ENCODE results near the gene NLRP5. TPM values are rescaled to one million over a fixed set of nuclear protein-coding genes. Genes with fewer than 3 reads are reported as not detected.

Gene NLRP5
- polyA plus RNA-seq, 1 of the 3 experiments (the other 2 are of a cell fraction) = not detected

DNA sequence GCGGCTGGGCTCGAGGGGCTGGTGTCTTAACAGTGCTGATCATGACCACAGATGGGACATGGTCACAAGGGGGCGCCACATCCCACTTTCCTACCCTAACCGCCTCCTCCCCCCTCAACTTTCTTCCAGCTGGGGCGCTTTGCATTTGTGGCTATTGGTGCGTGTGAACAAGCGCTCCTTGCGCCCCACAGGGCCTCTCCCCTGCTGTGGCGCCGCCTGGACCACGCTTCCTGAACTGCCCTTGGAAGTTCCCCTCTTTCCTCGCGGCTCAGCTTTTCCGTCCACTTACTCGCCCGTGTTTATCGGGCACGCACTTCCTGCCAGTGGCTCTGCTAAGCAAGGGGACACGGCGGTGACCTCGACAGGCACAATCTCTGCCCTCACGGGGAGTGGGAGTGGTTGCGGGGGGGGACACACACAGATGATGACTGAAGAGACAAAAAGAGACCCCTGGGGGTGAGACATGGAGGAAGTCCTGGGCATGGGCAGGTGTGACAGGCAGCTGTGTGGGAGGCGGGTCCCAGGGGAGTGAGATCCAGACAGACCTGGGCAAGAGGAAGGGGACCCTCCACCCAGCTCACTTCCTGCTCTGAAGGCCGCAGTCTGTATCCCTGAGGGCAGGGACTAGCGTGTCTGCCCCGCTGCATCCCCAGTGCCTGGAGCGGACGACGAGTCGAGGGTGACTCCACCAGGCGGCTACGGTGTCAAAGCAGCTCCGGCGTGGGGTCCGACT, 94.3 kb downstream of the NLRP5 start:
- Histone ChIP-seq H3K27me3 (ENCODE audit: insufficient read depth) (no peaks in the 10 kb centered on the region), H3K36me3 (replicated peaks in 1 of 2; ENCODE audit: control insufficient read depth in 1 of 2, insufficient read depth in 2 of 2, low read length in 1 of 2) (no peaks in the 10 kb centered on the region), H3K4me1 (ENCODE audit: control insufficient read depth in 1 of 2, insufficient read depth in 2 of 2, low read depth in 1 of 2, low read length in 1 of 2) (peaks cover 0 to 6% of the 10 kb centered on the region in 2 experiments; a peak in 1 of 4 replicates), H3K9me3 (no peaks in the 10 kb centered on the region), H3K9ac (no peak overlapping the region), H3K4me2 (no peak overlapping the region), H4K20me1 (ENCODE audit: insufficient read depth) (peaks cover 22% of the 10 kb centered on the region), H3F3A (replicated peaks; ENCODE audit: insufficient read depth) (peaks cover 10% of the 10 kb centered on the region), H2AFZ (ENCODE audit: low read depth) (peak overlapping the region; percentile 8; the same call in 1 of the 2 replicates), H3K79me2 (ENCODE audit: insufficient read depth) (no peaks in the 10 kb centered on the region), H3K4me3 (ENCODE audit: low read depth in 2 of 2, low read length in 1 of 2) (peak overlapping the region; percentile 35 to 54), H3K9me2 (no peaks in the 10 kb centered on the region), H3K27ac (ENCODE audit: low read depth in 2 of 2, low read length in 1 of 2) (no peak overlapping the region)
- ChIA-PET CTCF (interaction anchor here (0.6 to 4.1 kb wide), 37 partner anchors 9 to 1049 kb away, joined by 3 to 46 read pairs (median 4); partner anchors contain the start of genes GALP and ZNF444), POLR2A (no interaction called here)
- peak; percentile 84 for DNase-seq
- 46% methylated on average over 33 of the region's 36 CpGs for WGBS (ENCODE audit: low lambda C conversion rate)
- TF ChIP-seq RAD21 (IDR thresholded peaks at IDR 0.05; ENCODE audit: low read length) = peak; percentile 58
- TF ChIP-seq, protein P1, sequence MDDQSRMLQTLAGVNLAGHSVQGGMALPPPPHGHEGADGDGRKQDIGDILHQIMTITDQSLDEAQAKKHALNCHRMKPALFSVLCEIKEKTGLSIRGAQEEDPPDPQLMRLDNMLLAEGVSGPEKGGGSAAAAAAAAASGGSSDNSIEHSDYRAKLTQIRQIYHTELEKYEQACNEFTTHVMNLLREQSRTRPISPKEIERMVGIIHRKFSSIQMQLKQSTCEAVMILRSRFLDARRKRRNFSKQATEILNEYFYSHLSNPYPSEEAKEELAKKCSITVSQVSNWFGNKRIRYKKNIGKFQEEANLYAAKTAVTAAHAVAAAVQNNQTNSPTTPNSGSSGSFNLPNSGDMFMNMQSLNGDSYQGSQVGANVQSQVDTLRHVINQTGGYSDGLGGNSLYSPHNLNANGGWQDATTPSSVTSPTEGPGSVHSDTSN (IDR thresholded peaks at IDR 0.05) = no peak
- TF ChIP-seq, protein P2, sequence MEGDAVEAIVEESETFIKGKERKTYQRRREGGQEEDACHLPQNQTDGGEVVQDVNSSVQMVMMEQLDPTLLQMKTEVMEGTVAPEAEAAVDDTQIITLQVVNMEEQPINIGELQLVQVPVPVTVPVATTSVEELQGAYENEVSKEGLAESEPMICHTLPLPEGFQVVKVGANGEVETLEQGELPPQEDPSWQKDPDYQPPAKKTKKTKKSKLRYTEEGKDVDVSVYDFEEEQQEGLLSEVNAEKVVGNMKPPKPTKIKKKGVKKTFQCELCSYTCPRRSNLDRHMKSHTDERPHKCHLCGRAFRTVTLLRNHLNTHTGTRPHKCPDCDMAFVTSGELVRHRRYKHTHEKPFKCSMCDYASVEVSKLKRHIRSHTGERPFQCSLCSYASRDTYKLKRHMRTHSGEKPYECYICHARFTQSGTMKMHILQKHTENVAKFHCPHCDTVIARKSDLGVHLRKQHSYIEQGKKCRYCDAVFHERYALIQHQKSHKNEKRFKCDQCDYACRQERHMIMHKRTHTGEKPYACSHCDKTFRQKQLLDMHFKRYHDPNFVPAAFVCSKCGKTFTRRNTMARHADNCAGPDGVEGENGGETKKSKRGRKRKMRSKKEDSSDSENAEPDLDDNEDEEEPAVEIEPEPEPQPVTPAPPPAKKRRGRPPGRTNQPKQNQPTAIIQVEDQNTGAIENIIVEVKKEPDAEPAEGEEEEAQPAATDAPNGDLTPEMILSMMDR (IDR thresholded peaks at IDR 0.05) = peak; percentile 51
- no peak for TF ChIP-seq NRF1 (IDR thresholded peaks at IDR 0.05; ENCODE audit: low read depth, low read length)
- peak; percentile 43; the same call in 1 of the 2 replicates for TF ChIP-seq SMC3 (IDR thresholded peaks at IDR 0.05; ENCODE audit: low read depth, low read length)

DNA sequence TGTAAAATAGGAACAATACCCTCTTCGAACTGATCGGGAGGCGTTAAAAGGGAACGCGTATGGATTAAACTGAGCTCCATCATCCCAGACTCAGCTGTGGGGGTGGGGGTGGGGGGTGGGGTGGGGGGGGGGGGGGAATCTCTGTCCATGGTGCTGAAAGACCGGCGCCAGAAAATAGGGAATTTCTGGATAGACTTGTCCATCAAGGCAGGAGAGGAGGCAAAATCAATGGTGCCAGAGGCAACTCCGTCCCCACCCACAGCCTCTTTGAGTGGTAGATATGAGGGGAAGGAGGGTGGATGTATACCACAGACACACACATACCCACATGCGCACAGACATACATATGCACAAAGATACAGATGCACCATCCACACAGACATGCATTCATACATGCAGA, 97.1 kb downstream of the NLRP5 start:
- DNase-seq = no peak
- Histone ChIP-seq H3K4me3 (ENCODE audit: low read depth in 2 of 2, low read length in 1 of 2) (no peak overlapping the region), H3K27ac (ENCODE audit: low read depth in 2 of 2, low read length in 1 of 2) (no peak overlapping the region), H3K79me2 (ENCODE audit: insufficient read depth) (no peaks in the 10 kb centered on the region), H3K4me2 (no peak overlapping the region), H4K20me1 (ENCODE audit: insufficient read depth) (peaks cover 36% of the 10 kb centered on the region), H3F3A (replicated peaks; ENCODE audit: insufficient read depth) (peaks cover 10% of the 10 kb centered on the region), H3K9ac (no peak overlapping the region), H3K9me2 (no peaks in the 10 kb centered on the region), H3K9me3 (no peaks in the 10 kb centered on the region), H3K36me3 (replicated peaks in 1 of 2; ENCODE audit: control insufficient read depth in 1 of 2, insufficient read depth in 2 of 2, low read length in 1 of 2) (peaks cover 0 to 10% of the 10 kb centered on the region in 2 experiments), H3K27me3 (ENCODE audit: insufficient read depth) (no peaks in the 10 kb centered on the region), H2AFZ (ENCODE audit: low read depth) (no peak overlapping the region), H3K4me1 (ENCODE audit: control insufficient read depth in 1 of 2, insufficient read depth in 2 of 2, low read depth in 1 of 2, low read length in 1 of 2) (peaks cover 0 to 6% of the 10 kb centered on the region in 2 experiments; a peak in 1 of 4 replicates)
- ChIA-PET POLR2A (no interaction called here), CTCF (interaction anchor here (0.7 kb wide), 1 partner anchor 88 kb away, joined by 3 read pairs; no protein-coding TSS in a partner anchor)
- TF ChIP-seq, protein P2 (IDR thresholded peaks at IDR 0.05) = no peak
- no peak for TF ChIP-seq POLR2AphosphoS5 (IDR thresholded peaks at IDR 0.05; ENCODE audit: low read depth, low read length)
- no peak for TF ChIP-seq FOXJ3 (CRISPR knock-in tag; IDR thresholded peaks at IDR 0.05)
- TF ChIP-seq RCOR1 (IDR thresholded peaks at IDR 0.05; ENCODE audit: low read length) = no peak
- TF ChIP-seq FOSL2 (IDR thresholded peaks at IDR 0.05; ENCODE audit: borderline replicate concordance, low read depth) = no peak
- TF ChIP-seq SIN3A (IDR thresholded peaks at IDR 0.05; ENCODE audit: borderline replicate concordance, low read depth, low read length) = no peak
- TF ChIP-seq, protein P3, sequence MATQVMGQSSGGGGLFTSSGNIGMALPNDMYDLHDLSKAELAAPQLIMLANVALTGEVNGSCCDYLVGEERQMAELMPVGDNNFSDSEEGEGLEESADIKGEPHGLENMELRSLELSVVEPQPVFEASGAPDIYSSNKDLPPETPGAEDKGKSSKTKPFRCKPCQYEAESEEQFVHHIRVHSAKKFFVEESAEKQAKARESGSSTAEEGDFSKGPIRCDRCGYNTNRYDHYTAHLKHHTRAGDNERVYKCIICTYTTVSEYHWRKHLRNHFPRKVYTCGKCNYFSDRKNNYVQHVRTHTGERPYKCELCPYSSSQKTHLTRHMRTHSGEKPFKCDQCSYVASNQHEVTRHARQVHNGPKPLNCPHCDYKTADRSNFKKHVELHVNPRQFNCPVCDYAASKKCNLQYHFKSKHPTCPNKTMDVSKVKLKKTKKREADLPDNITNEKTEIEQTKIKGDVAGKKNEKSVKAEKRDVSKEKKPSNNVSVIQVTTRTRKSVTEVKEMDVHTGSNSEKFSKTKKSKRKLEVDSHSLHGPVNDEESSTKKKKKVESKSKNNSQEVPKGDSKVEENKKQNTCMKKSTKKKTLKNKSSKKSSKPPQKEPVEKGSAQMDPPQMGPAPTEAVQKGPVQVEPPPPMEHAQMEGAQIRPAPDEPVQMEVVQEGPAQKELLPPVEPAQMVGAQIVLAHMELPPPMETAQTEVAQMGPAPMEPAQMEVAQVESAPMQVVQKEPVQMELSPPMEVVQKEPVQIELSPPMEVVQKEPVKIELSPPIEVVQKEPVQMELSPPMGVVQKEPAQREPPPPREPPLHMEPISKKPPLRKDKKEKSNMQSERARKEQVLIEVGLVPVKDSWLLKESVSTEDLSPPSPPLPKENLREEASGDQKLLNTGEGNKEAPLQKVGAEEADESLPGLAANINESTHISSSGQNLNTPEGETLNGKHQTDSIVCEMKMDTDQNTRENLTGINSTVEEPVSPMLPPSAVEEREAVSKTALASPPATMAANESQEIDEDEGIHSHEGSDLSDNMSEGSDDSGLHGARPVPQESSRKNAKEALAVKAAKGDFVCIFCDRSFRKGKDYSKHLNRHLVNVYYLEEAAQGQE (IDR thresholded peaks at IDR 0.05; ENCODE audit: low read depth, low read length) = peak; percentile 88
- 81% methylated on average over 8 of the region's 9 CpGs for WGBS (ENCODE audit: low lambda C conversion rate)
